Naive thymus-derived CD4-positive, alpha-beta T cell (primary cell): ENCODE data around the gene ARAF. TPM values are rescaled to one million over a fixed set of nuclear protein-coding genes. Genes with fewer than 3 reads are reported as not detected.
"Not testable (repeated sequence)": the region's sequence is repeated elsewhere in the genome, so short reads cannot be mapped to it uniquely, and the experiment has no call there.

Experiments used
- ATAC-seq: fragments of 150-1000 bp; cut with Tn5 transposase; 2 replicates; pipeline ENCODE4 v1.10.0; 2021; ENCODE audit warnings: mild to moderate bottlenecking, moderate library complexity
- CTCF ChIA-PET: fragments of 350-600 bp; sonication (Branson Sonifier 250); formaldehyde crosslinking; loops from one replicate; lab custom pipeline; 2021; ENCODE audit warnings: antibody characterized with exemption; lab: Charles Lee
- POLR2A ChIA-PET: fragments of 350-600 bp; sonication (Branson Sonifier 250); formaldehyde crosslinking; loops from one replicate; lab custom pipeline; 2021; ENCODE audit warnings: antibody characterized with exemption, inconsistent platforms; lab: Charles Lee
- DNase-seq, 9 donors: peaks; one replicate each; pipeline versions ENCODE4 v3.0.0 to v3.0.0-alpha.2; 2020 to 2022; ENCODE audit warnings: mixed read lengths in 1 of 9
- H3K27ac ChIP-seq: one replicate; pipeline ENCODE4 v1.7.0; 2013; ENCODE audit warnings: mild to moderate bottlenecking, low read depth, low read length, moderate library complexity
- H3K27me3 ChIP-seq, 2 donors: one replicate each; pipeline ENCODE4 v1.7.0; 2013; ENCODE audit warnings: low read length in 2 of 2, mild to moderate bottlenecking in 2 of 2, moderate library complexity in 2 of 2; ENCODE audit not compliant: control insufficient read depth in 2 of 2, insufficient read depth in 2 of 2
- H3K36me3 ChIP-seq, 3 experiments: 1 replicate in 2 of 3; 2 replicates in 1 of 3; pipeline ENCODE4 v1.7.0; 2013; ENCODE audit warnings: low read length in 3 of 3, mild to moderate bottlenecking in 3 of 3, moderate library complexity in 1 of 3; ENCODE audit not compliant: insufficient read depth in 3 of 3, control insufficient read depth in 2 of 3
- H3K4me1 ChIP-seq, 2 donors: one replicate each; pipeline ENCODE4 v1.7.0; 2013; ENCODE audit warnings: low read length in 2 of 2, mild to moderate bottlenecking in 2 of 2, moderate library complexity in 1 of 2; ENCODE audit not compliant: control insufficient read depth in 2 of 2, insufficient read depth in 2 of 2
- H3K4me3 ChIP-seq: 2 replicates; pipeline ENCODE4 v1.7.0; 2013; ENCODE audit warnings: mild to moderate bottlenecking, low read length
- H3K9me3 ChIP-seq, 3 experiments: 1 replicate in 2 of 3; 2 replicates in 1 of 3; pipeline ENCODE4 v1.7.0; 2013; ENCODE audit warnings: low read length in 3 of 3; ENCODE audit not compliant: control insufficient read depth in 2 of 3
- H3K27ac Mint-ChIP-seq, 9 donors: one replicate each; pipeline ENCODE4 v1.8.0; 2020 to 2022; ENCODE audit warnings: mixed read lengths in 9 of 9, mild to moderate bottlenecking in 8 of 9, moderate library complexity in 5 of 9, inconsistent platforms in 2 of 9
- H3K27me3 Mint-ChIP-seq, 5 donors: one replicate each; pipeline ENCODE4 v1.8.0; 2021 to 2022; ENCODE audit warnings: mixed read lengths in 5 of 5, mild to moderate bottlenecking in 1 of 5
- H3K36me3 Mint-ChIP-seq, 5 donors: one replicate each; pipeline ENCODE4 v1.8.0; 2020 to 2022; ENCODE audit warnings: mixed read lengths in 5 of 5, mild to moderate bottlenecking in 3 of 5, inconsistent platforms in 1 of 5
- H3K4me1 Mint-ChIP-seq, 7 donors: one replicate each; pipeline ENCODE4 v1.8.0; 2020 to 2022; ENCODE audit warnings: mixed read lengths in 7 of 7, mild to moderate bottlenecking in 3 of 7, inconsistent platforms in 1 of 7
- H3K4me3 Mint-ChIP-seq, 10 donors: one replicate each; pipeline ENCODE4 v1.8.0; 2020 to 2022; ENCODE audit warnings: mild to moderate bottlenecking in 10 of 10, mixed read lengths in 10 of 10, moderate library complexity in 6 of 10, inconsistent platforms in 2 of 10
- H3K9me3 Mint-ChIP-seq, 11 donors: one replicate each; pipeline ENCODE4 v1.8.0; 2020 to 2022; ENCODE audit warnings: mixed read lengths in 11 of 11, mild to moderate bottlenecking in 4 of 11, inconsistent platforms in 1 of 11, moderate library complexity in 1 of 11
- intact Hi-C, 2 donors: fragments of 100-400 bp; cut with micrococcal nuclease; formaldehyde crosslinking; loops; one replicate each; pipeline ENCODE4 v1.15.1; 2023
- polyA plus RNA-seq, 2 donors: library from polyadenylated mRNA; unstranded; fragments of 300-500 nt; fragmentation: Illumina TruSeq; gene quantifications; one replicate each; pipeline ENCODE4 v1.2.3, GENCODE V29; 2021
- total RNA-seq, 6 experiments: library from RNA in 5 of 6; stranded (reverse) in 5 of 6; gene quantifications; 1 replicate in 5 of 6; 2 replicates in 1 of 6; pipeline ENCODE4 v1.2.3 and lab custom pipeline; 2021 to 2026

Gene ARAF
- total RNA-seq, result 100 to 1,000 TPM in 4 of 5 experiments, 10 to 100 TPM in 1; 87.3 to 130 (median 118) TPM
- polyA plus RNA-seq, result 100 to 1,000 TPM in 1 of 2 donors, 10 to 100 TPM in 1; 74.7 to 102 TPM
- total RNA-seq (lab: John Stamatoyannopoulos, UW), result 113 reads per million, percentile 86 among the genes with 10 or more reads in this experiment

DNA sequence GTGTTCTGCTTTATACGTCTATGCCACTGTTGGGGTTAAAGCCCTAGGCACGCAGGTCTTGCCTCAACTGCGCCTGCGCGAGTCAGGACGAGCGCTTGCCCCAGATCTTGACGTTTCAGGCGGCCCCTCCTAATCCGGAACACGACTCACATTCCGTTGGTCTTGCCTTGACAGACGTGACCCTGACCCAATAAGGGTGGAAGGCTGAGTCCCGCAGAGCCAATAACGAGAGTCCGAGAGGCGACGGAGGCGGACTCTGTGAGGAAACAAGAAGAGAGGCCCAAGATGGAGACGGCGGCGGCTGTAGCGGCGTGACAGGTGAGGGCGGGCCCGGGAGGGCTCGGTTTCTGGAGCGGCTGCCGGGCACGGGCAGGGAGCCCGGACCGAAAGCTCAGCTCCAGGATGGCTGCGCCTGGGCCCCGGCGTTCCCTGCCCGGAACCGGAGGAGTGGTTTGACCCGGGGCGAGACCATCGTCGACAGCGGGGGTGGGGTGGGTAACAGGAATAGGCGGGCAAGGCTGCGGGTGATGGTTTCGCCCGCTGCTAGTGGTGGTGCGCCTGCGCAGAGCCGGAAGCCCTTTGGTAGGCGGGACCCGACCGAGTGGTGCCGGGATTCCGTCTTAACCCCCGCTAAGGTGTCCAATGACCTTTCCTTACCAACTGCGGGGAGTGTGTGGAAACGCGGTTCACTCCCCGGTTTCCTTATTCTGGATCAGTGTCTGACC is at the start of gene ARAF:
ARAF (plus strand) TSS at position 272 of the 725 bp plus-strand sequence. CDS start 1,763 bp downstream, outside the sequence.
- Mint-ChIP-seq H3K27ac (peak within 1 kb of the TSS; percentile 96 to 100 (median 97)), H3K9me3 (peaks cover 0 to 5% (median 0%) of the 10 kb centered on the region in 11 donors), H3K36me3 (peaks cover 0 to 12% (median 10%) of the 10 kb centered on the region in 5 donors), H3K4me1 (peaks cover 12 to 57% (median 42%) of the 10 kb centered on the region in 7 donors), H3K27me3 (no peaks in the 10 kb centered on the region), H3K4me3 (peak within 1 kb of the TSS; percentile 85 to 98 (median 92))
- Histone ChIP-seq H3K36me3 (peaks cover 8 to 28% (median 16%) of the 10 kb centered on the region in 3 experiments), H3K4me3 (peak within 1 kb of the TSS; percentile 92), H3K27ac (peak within 1 kb of the TSS; percentile 92), H3K27me3 (no peaks in the 10 kb centered on the region), H3K9me3 (no peaks in the 10 kb centered on the region), H3K4me1 (peaks cover 10 to 18% of the 10 kb centered on the region in 2 donors)
- intact Hi-C loops, result loop anchor here (1.0 to 5.0 kb wide), 17 partner anchors 20 to 1336 kb away; partner anchors contain the start of genes ELK1 (in 2 of the 2), USP11 (in 2 of the 2), ZNF81 (in 2 of the 2) and CFP (in 1 of the 2)
- POLR2A ChIA-PET, result interaction anchor here (0.6 to 1.5 kb wide), 4 partner anchors 21 to 328 kb away, joined by 3 to 4 read pairs (median 4); partner anchors contain the start of gene TIMP1
- CTCF ChIA-PET, result no interaction called here
- DNase-seq, result peak; percentile 78 to 98 (median 96)
- peak; percentile 92 for ATAC-seq

DNA sequence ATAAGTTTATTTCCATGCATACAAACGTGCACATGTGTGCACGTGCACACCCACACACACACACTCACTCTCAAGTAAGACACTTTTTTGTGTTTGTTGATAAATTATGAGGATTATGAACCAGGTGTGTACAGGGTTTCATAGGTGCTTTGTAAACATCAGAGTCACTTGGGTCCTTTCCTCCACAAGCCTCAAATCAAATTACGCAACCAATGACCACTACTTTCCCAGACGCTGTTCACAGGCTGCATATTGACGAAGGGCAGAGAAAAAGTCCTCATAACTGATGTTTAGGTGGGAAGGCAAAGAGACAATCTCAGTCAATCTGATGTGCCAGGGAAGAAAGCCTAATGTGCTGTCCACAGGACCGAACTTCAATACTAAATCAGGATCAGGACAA is 48.6 kb upstream of the ARAF start:
- H3K4me3 ChIP-seq, H3K27ac Mint-ChIP-seq, CTCF ChIA-PET, H3K36me3 Mint-ChIP-seq, H3K27me3 ChIP-seq, H3K9me3 Mint-ChIP-seq, H3K9me3 ChIP-seq, H3K36me3 ChIP-seq, ATAC-seq, H3K27ac ChIP-seq, POLR2A ChIA-PET, H3K4me1 ChIP-seq, intact Hi-C loops, DNase-seq: not testable (repeated sequence)
- peak overlapping the region in 9 of 10 donors; percentile 40 to 70 (median 57) for H3K4me3 Mint-ChIP-seq
- peaks cover 5 to 22% (median 11%) of the 10 kb centered on the region in 7 donors for H3K4me1 Mint-ChIP-seq
- H3K27me3 Mint-ChIP-seq, result peaks cover 0 to 12% (median 0%) of the 10 kb centered on the region in 5 donors

DNA sequence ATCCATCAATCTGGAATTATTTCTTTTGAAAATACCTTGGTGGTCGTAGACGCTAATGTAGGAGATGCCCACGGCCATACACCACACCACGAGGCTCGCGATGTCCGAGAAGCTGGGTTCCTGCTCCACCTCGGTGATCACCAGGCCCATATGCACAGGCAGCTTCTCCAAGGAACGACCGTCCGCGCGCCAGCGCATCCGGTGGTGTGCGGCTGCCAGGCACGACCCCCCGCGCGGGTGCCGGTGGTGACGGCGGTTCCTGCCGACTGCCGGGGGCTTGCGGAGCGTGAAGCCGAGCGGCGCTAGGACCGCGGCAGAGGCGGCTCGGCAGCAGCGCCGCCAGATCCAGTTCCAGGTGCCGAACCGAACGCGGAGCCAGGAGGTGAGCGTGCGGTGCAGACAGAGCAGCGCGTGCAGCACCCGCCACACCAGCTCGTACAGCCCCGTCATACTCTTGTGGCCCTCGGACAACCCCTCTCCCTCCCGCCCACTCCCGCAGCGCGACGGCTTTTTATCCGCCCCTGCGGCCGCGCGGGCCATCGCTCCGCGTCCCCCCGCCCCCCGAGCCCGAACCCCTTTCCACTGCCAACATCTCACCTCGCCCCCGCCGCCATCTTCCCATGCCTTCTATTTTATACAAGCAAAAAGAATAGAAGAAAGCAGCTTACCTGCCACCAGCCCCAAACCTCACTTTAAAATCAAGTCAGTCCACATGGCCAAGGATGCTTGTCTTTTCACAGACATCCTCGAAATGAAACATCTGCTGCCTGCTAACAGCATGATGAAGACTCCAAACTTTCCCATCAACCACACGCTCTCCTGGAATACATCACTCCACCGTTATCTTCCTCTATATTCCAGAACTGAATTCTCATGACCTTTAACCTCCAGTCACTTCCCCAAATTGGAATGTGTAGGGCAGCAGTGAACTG is 47.7 kb upstream of the ARAF start:
- H3K36me3 Mint-ChIP-seq, H3K36me3 ChIP-seq, intact Hi-C loops, H3K9me3 ChIP-seq, H3K9me3 Mint-ChIP-seq, H3K4me1 ChIP-seq, CTCF ChIA-PET, H3K27me3 ChIP-seq: not testable (repeated sequence)
- peak overlapping the region; percentile 62 for H3K4me3 ChIP-seq
- ATAC-seq (peak; percentile 76), DNase-seq (peak in 6 of 9 donors; percentile 5 to 21 (median 10))
- peak overlapping the region; percentile 74 to 91 (median 88) for H3K4me3 Mint-ChIP-seq
- H3K4me1 Mint-ChIP-seq, result peaks cover 5 to 22% (median 11%) of the 10 kb centered on the region in 7 donors
- peak overlapping the region; percentile 7 for H3K27ac ChIP-seq
- H3K27me3 Mint-ChIP-seq, result peaks cover 0 to 12% (median 0%) of the 10 kb centered on the region in 5 donors
- POLR2A ChIA-PET, result interaction anchor here (1.2 kb wide), 1 partner anchor 294 kb away, joined by 3 read pairs; no protein-coding TSS in a partner anchor
- H3K27ac Mint-ChIP-seq, result peak overlapping the region in 6 of 9 donors; percentile 29 to 71 (median 62)

DNA sequence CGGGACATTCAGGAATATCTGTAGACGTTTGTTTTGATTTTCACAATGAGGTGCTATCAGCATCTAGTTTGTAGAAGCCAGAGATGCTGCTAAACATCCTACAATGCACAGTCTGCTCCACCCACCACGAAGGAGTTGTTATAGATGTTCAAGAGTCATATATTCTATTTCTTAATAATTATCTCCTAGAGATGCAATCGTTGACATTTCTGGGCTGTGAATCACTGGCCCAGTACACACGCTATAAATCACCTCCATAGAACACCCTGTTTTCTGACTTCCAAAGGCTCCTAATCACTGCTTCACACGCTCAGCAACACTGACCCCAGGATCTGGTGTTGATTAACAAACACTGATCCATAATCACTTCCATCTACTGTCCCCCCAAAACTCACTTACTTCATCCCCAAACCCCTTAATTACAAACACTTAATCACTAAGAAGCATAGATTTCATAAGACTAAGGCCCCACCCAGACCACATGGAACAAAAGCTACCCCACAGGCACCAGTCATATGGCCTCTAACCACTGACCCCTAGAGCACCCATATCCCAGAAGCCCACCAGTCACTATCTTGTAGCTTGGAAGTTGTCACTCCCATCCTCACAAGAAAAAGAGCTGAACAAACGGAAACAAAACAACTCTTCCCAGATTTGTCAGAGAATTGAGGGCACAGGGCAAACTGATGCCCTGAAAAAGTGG is 46.3 kb upstream of the ARAF start:
- CTCF ChIA-PET, result interaction anchor here (0.9 kb wide), 1 partner anchor 9 kb away, joined by 3 read pairs; no protein-coding TSS in a partner anchor
- Mint-ChIP-seq H3K27me3 (peaks cover 0 to 12% (median 0%) of the 10 kb centered on the region in 5 donors), H3K9me3 (peaks cover 0 to 2% (median 0%) of the 10 kb centered on the region in 11 donors), H3K4me1 (peaks cover 5 to 22% (median 11%) of the 10 kb centered on the region in 7 donors), H3K4me3 (peak overlapping the region in 6 of 10 donors; percentile 0 to 91 (median 18)), H3K36me3 (no peaks in the 10 kb centered on the region), H3K27ac (peak overlapping the region in 2 of 9 donors; percentile 5 to 39)
- intact Hi-C loops, result no loop called here
- DNase-seq (no peak), ATAC-seq (no peak)
- Histone ChIP-seq H3K27me3 (no peaks in the 10 kb centered on the region), H3K27ac (no peak overlapping the region), H3K4me1 (peaks cover 0 to 4% of the 10 kb centered on the region in 2 donors), H3K9me3 (no peaks in the 10 kb centered on the region), H3K36me3 (no peaks in the 10 kb centered on the region), H3K4me3 (no peak overlapping the region)
- POLR2A ChIA-PET, result interaction anchor here (1.2 kb wide), 1 partner anchor 295 kb away, joined by 3 read pairs; no protein-coding TSS in a partner anchor

DNA sequence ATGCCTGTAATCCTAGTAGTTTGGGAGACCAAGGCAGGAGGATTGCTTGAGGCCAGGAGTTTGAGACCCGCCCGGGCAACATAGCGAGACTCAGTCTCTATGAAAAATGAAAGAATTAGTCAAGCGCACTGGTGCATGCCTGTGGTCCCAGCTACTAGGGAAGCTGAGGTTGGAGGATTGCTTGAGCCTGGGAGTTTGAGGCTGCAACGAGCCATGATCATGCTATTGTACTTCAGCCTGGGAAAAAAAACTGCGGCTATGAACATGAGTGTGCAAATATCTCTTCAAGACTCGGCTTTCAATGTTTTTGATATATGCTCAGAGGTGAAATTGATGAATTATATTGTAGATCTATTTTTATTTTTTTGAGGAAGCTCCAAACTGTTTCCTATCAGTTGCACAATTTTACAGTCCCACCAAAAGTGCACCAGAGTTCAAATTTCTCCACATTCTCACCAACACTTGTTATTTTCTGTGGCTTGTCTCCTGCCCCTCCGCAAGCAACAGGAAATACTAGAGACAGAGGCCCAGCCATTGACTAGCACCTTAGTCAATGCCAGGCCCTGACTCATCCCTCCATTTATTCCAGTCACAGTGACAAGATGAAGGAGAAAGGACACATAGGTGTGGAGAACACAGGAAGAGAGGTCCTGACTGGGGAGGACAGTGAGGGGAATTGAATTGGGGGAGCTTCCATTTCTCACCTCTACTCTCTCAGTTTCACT is 44.9 kb upstream of the ARAF start:
- ChIA-PET CTCF (no interaction called here), POLR2A (no interaction called here)
- Mint-ChIP-seq H3K4me3 (no peak overlapping the region), H3K9me3 (peaks cover 0 to 2% (median 0%) of the 10 kb centered on the region in 11 donors), H3K4me1 (peaks cover 5 to 22% (median 11%) of the 10 kb centered on the region in 7 donors), H3K27ac (peak overlapping the region in 1 of 9 donors; percentile 48), H3K27me3 (peaks cover 0 to 12% (median 0%) of the 10 kb centered on the region in 5 donors), H3K36me3 (no peaks in the 10 kb centered on the region)
- Histone ChIP-seq H3K9me3 (no peaks in the 10 kb centered on the region), H3K27me3 (no peaks in the 10 kb centered on the region), H3K4me3 (no peak overlapping the region), H3K27ac (no peak overlapping the region), H3K4me1 (peaks cover 0 to 4% of the 10 kb centered on the region in 2 donors), H3K36me3 (no peaks in the 10 kb centered on the region)
- DNase-seq, result no peak
- intact Hi-C loops, result no loop called here
- no peak for ATAC-seq
